HepG2 (cell line): ENCODE data around the gene INO80E. TPM values are rescaled to one million over a fixed set of nuclear protein-coding genes. Genes with fewer than 3 reads are reported as not detected.

ENCODE experiments used
- ATAC-seq: fragments of 200-7000 bp; cut with Tn5 transposase; 3 replicates; pipeline ENCODE4 v1.9.1; 2020; ENCODE audit warnings: mild to moderate bottlenecking, moderate library complexity
- BruUV-seq: library from RNA; stranded (reverse); fragments of 400-500 nt; replicated peaks from 2 replicates; lab custom pipeline; 2021; lab: Mats Ljungman, UMichigan
- CTCF ChIA-PET: fragments of 300-600 bp; formaldehyde crosslinking; extraction: SDS; loops from one replicate; lab custom pipeline; 2021; ENCODE audit warnings: low total read pairs, inconsistent platforms, low intra/inter-chr PET ratio; lab: Yijun Ruan, JAX
- POLR2A ChIA-PET: fragments of 350-600 bp; sonication (Branson Sonifier 250); formaldehyde crosslinking; loops from one replicate; lab custom pipeline; 2020; ENCODE audit warnings: antibody characterized with exemption, inconsistent platforms; lab: Yijun Ruan, JAX
- DNase-seq: peaks from one replicate; pipeline ENCODE4 v3.0.0-alpha.2; 2015; ENCODE audit warnings: low spot score
- FAIRE-seq: peaks from 3 replicates; lab custom pipeline; 2011; peaks lifted over from hg19 to GRCh38; lab: Jason Lieb, UNC
- H2AFZ ChIP-seq: one replicate; pipeline ENCODE4 v1.6.1; 2011; ENCODE audit warnings: low read length, inconsistent platforms
- H3K27ac ChIP-seq: fragments of 300-600 bp; 3 replicates; pipeline ENCODE4 v1.8.0; 2011; ENCODE audit warnings: mixed run types, mild to moderate bottlenecking, mixed read lengths, low read length, inconsistent platforms; ENCODE audit not compliant: insufficient read depth; ENCODE audit errors: extremely low read length
- H3K27me3 ChIP-seq, 2 experiments: fragments of 200-600 bp in 1 of 2; 2 replicates in 1 of 2; 3 replicates in 1 of 2; pipeline versions ENCODE4 v1.6.0 to v1.8.0; 2011; ENCODE audit warnings: low read length in 2 of 2, mild to moderate bottlenecking in 2 of 2, moderate library complexity in 2 of 2, inconsistent platforms in 1 of 2; ENCODE audit not compliant: insufficient read depth in 2 of 2, control insufficient read depth in 1 of 2
- H3K36me3 ChIP-seq, 2 experiments: fragments of 200-600 bp in 1 of 2; replicated peaks in 1 of 2; 2 replicates in 1 of 2; 3 replicates in 1 of 2; pipeline versions ENCODE4 v1.5.1 to v1.8.0; 2011; ENCODE audit warnings: low read length in 2 of 2, inconsistent platforms in 1 of 2; ENCODE audit not compliant: insufficient read depth in 2 of 2, control insufficient read depth in 1 of 2
- H3K4me1 ChIP-seq: 2 replicates; pipeline ENCODE4 v1.5.1; 2012; ENCODE audit warnings: low read length, inconsistent platforms; ENCODE audit not compliant: insufficient read depth
- H3K4me2 ChIP-seq: 2 replicates; pipeline ENCODE4 v1.6.0; 2011; ENCODE audit warnings: low read depth, low read length, inconsistent platforms
- H3K4me3 ChIP-seq, 3 experiments: fragments of 200-600 bp in 1 of 3; sonication (generic), shearing (Covaris generic) in 1 of 3; replicated peaks in 1 of 3; 2 replicates each; pipeline ENCODE4 v1.5.1; 2011 to 2016; ENCODE audit warnings: low read length in 3 of 3, inconsistent platforms in 2 of 3, low read depth in 2 of 3, mild to moderate bottlenecking in 2 of 3, control low read depth in 1 of 3, mixed read lengths in 1 of 3; ENCODE audit not compliant: insufficient read depth in 1 of 3
- H3K79me2 ChIP-seq: one replicate; pipeline ENCODE4 v1.6.1; 2011; ENCODE audit warnings: low read length, inconsistent platforms; ENCODE audit not compliant: insufficient read depth
- H3K9ac ChIP-seq: 2 replicates; pipeline ENCODE4 v1.6.0; 2011; ENCODE audit warnings: mild to moderate bottlenecking, low read depth, low read length, inconsistent platforms; ENCODE audit not compliant: insufficient read depth
- H3K9me3 ChIP-seq: 2 replicates; pipeline ENCODE4 v1.5.1; 2012; ENCODE audit warnings: mild to moderate bottlenecking, low read length
- H4K20me1 ChIP-seq: 2 replicates; pipeline ENCODE4 v1.6.0; 2011; ENCODE audit warnings: inconsistent platforms, mild to moderate bottlenecking, low read length, moderate library complexity; ENCODE audit not compliant: insufficient read depth
- ATF7-NPFF ChIP-seq: sonication (generic); formaldehyde crosslinking; IDR thresholded peaks from 2 replicates; pipeline ENCODE4 v1.8.1; 2023; ENCODE audit warnings: mild to moderate bottlenecking, low read depth, missing genetic modification reagents, moderate library complexity
- CCDC6 ChIP-seq: sonication (generic); formaldehyde crosslinking; IDR thresholded peaks from 2 replicates; pipeline ENCODE4 v1.8.1; 2022; ENCODE audit warnings: mild to moderate bottlenecking, missing genetic modification reagents, moderate library complexity
- HNF4A ChIP-seq: sonication (generic); formaldehyde crosslinking; IDR thresholded peaks from 2 replicates; pipeline ENCODE4 v1.4.0; 2020; ENCODE audit warnings: missing genetic modification reagents
- HNRNPH1 ChIP-seq: fragments of 200-400 bp; formaldehyde crosslinking; optimal IDR thresholded peaks from 2 replicates; pipeline ENCODE3; 2017; ENCODE audit warnings: mild to moderate bottlenecking, low read depth, low read length
- KDM1A ChIP-seq: IDR thresholded peaks from 2 replicates; pipeline ENCODE4 v1.6.1; 2016; ENCODE audit warnings: missing compliant biosample characterization
- MIER3 ChIP-seq: IDR thresholded peaks from 2 replicates; pipeline ENCODE4 v1.6.1; 2016; ENCODE audit warnings: missing compliant biosample characterization, borderline replicate concordance
- PREB ChIP-seq: sonication (generic); formaldehyde crosslinking; IDR thresholded peaks from 2 replicates; pipeline ENCODE4 v1.4.0; 2020; ENCODE audit warnings: missing genetic modification reagents
- RARA ChIP-seq: IDR thresholded peaks from 2 replicates; pipeline ENCODE4 v1.6.1; 2016; ENCODE audit warnings: missing genetic modification reagents, missing compliant biosample characterization
- RFX1 ChIP-seq: fragments of 450-650 bp; IDR thresholded peaks from 2 replicates; pipeline ENCODE4 v1.6.1; 2017
- SMC3 ChIP-seq: IDR thresholded peaks from 2 replicates; pipeline ENCODE4 v1.6.1; 2011; ENCODE audit warnings: low read length, improper control_type of control experiment
- TBX3 ChIP-seq: fragments of 450-650 bp; IDR thresholded peaks from 2 replicates; pipeline ENCODE4 v1.6.1; 2017; ENCODE audit warnings: antibody characterized with exemption, mild to moderate bottlenecking, inconsistent platforms, borderline replicate concordance
- THYN1 ChIP-seq: sonication (generic); formaldehyde crosslinking; IDR thresholded peaks from 2 replicates; pipeline ENCODE4 v1.8.1; 2023; ENCODE audit warnings: low read depth, mild to moderate bottlenecking, moderate library complexity, missing genetic modification reagents, borderline replicate concordance
- ZBTB33 ChIP-seq: sonication (generic); formaldehyde crosslinking; IDR thresholded peaks from 2 replicates; pipeline ENCODE4 v1.4.0; 2020; ENCODE audit warnings: missing genetic modification reagents
- ZZZ3 ChIP-seq: sonication (generic); formaldehyde crosslinking; IDR thresholded peaks from 2 replicates; pipeline ENCODE4 v1.4.0; 2020; ENCODE audit warnings: missing genetic modification reagents, mild to moderate bottlenecking, borderline replicate concordance
- WGBS: methylation state at CpG from one replicate; pipeline ENCODE4 v1.1.6; 2017; ENCODE audit warnings: low lambda C conversion rate; 5-methylcytosine and 5-hydroxymethylcytosine counted together
- in situ Hi-C: cut with HindIII; loops from 2 replicates; pipeline ENCODE4 v1.10.0; 2017; ENCODE audit warnings: low pct_unique_long_range_greater_than_20kb; ENCODE audit not compliant: extremely low pct_ligation_motif_present
- intact Hi-C: fragments of 100-400 bp; cut with micrococcal nuclease; formaldehyde crosslinking; loops from one replicate; pipeline ENCODE4 v1.10.0; 2022; ENCODE audit not compliant: unreplicated experiment
- polyA plus RNA-seq, 8 experiments: library from polyadenylated mRNA; depleted of rRNA in 3 of 8; stranded (reverse) in 7 of 8; unstranded in 1 of 8; fragments of >200 nt; fragmentation: Illumina TruSeq in 4 of 8; extraction: Trizol in 4 of 8; gene quantifications; 2 replicates each; pipeline versions ENCODE4 v1.2.1 to v1.2.3, GENCODE V29; 2011 to 2016; ENCODE audit warnings: low read depth in 4 of 8, missing spikeins in 1 of 8, mixed read lengths in 1 of 8; ENCODE audit not compliant: insufficient read depth in 1 of 8
- total RNA-seq, 5 experiments: library from RNA; depleted of rRNA; stranded (reverse); fragments of >200 nt; fragmentation: Illumina TruSeq; extraction: Trizol; gene quantifications; 2 replicates each; pipeline ENCODE4 v1.2.3, GENCODE V29; 2016; ENCODE audit warnings: low read depth in 1 of 5
- TF ChIP-seq, protein P1 (sequence below): IDR thresholded peaks from 2 replicates; pipeline ENCODE4 v1.6.1; 2012; ENCODE audit warnings: low read depth, low read length, improper control_type of control experiment
- TF ChIP-seq, protein P2 (sequence below): sonication (generic); formaldehyde crosslinking; IDR thresholded peaks from 2 replicates; pipeline ENCODE4 v1.4.0; 2020; ENCODE audit warnings: missing genetic modification reagents

The INO80E gene
- total and polyA plus RNA-seq, 2 of the 13 experiments (the other 11 are each of a cell fraction or from before 2014, with no cell fraction given): 25.8 to 45.6 TPM

- H2AFZ ChIP-seq: no peak overlapping the region
- no peak overlapping the region for H3K9ac ChIP-seq
- 86% methylated on average over 2 of the region's 2 CpGs for WGBS
- H3K36me3 ChIP-seq: no peaks in the 10 kb centered on the region
- H3K9me3 ChIP-seq: no peaks in the 10 kb centered on the region
- peaks cover 0 to 21% of the 10 kb centered on the region in 2 experiments; a peak in 3 of 5 replicates for H3K27me3 ChIP-seq
- DNase-seq (no peak), ATAC-seq (no peak), FAIRE-seq (no peak)
- no peaks in the 10 kb centered on the region for H3K79me2 ChIP-seq
- no peaks in the 10 kb centered on the region for H4K20me1 ChIP-seq
- H3K27ac ChIP-seq: no peak overlapping the region
- in situ Hi-C loops: no loop called here
- no peak for TF ChIP-seq ZZZ3 (CRISPR knock-in tag)
- no peak for TF ChIP-seq THYN1 (CRISPR knock-in tag)
- no peak for TF ChIP-seq HNF4A (CRISPR knock-in tag)
- TF ChIP-seq, protein P1, sequence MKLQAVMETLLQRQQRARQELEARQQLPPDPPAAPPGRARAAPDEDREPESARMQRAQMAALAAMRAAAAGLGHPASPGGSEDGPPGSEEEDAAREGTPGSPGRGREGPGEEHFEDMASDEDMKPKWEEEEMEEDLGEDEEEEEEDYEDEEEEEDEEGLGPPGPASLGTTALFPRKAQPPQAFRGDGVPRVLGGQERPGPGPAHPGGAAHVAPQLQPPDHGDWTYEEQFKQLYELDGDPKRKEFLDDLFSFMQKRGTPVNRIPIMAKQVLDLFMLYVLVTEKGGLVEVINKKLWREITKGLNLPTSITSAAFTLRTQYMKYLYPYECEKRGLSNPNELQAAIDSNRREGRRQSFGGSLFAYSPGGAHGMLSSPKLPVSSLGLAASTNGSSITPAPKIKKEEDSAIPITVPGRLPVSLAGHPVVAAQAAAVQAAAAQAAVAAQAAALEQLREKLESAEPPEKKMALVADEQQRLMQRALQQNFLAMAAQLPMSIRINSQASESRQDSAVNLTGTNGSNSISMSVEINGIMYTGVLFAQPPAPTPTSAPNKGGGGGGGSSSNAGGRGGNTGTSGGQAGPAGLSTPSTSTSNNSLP: no peak
- TF ChIP-seq, protein P2, sequence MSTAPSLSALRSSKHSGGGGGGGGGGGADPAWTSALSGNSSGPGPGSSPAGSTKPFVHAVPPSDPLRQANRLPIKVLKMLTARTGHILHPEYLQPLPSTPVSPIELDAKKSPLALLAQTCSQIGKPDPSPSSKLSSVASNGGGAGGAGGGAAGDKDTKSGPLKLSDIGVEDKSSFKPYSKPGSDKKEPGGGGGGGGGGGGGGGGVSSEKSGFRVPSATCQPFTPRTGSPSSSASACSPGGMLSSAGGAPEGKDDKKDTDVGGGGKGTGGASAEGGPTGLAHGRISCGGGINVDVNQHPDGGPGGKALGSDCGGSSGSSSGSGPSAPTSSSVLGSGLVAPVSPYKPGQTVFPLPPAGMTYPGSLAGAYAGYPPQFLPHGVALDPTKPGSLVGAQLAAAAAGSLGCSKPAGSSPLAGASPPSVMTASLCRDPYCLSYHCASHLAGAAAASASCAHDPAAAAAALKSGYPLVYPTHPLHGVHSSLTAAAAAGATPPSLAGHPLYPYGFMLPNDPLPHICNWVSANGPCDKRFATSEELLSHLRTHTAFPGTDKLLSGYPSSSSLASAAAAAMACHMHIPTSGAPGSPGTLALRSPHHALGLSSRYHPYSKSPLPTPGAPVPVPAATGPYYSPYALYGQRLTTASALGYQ: no peak
- no peak for TF ChIP-seq TBX3
- no peak for TF ChIP-seq RARA (CRISPR knock-in tag)
- no peak for TF ChIP-seq MIER3
- TF ChIP-seq PREB (CRISPR knock-in tag): no peak
- TF ChIP-seq CCDC6: no peak
- no peak for TF ChIP-seq ZBTB33 (CRISPR knock-in tag)
- TF ChIP-seq HNRNPH1: no peak
- no peak for TF ChIP-seq SMC3
- no peak for TF ChIP-seq RFX1
- no peak for TF ChIP-seq ATF7-NPFF (CRISPR knock-in tag)
- no peak for TF ChIP-seq KDM1A (CRISPR knock-in tag)
- H3K4me3 ChIP-seq: no peak overlapping the region
- POLR2A ChIA-PET: interaction anchor here (1.0 kb wide), 1 partner anchor 118 kb away, joined by 5 read pairs; the partner anchor contains the start of gene SEZ6L2
- BruUV-seq: no TSS peak
- CTCF ChIA-PET: no interaction called here
- intact Hi-C loops: no loop called here
- no peak overlapping the region for H3K4me2 ChIP-seq
- peaks cover 26% of the 10 kb centered on the region for H3K4me1 ChIP-seq
These were observed 21.2 kb downstream of the INO80E start for GRCh38 chr16:30017277-30017656.
